GM12865 (cell line): ENCODE results near the gene IKZF4.

Experiments
- DNase-seq: peaks from one replicate; pipeline ENCODE4 v3.0.0; 2010; ENCODE audit warnings: low read depth
- H3K4me3 ChIP-seq: 2 replicates; pipeline ENCODE4 v1.5.1; 2011; ENCODE audit warnings: mild to moderate bottlenecking, low read depth, low read length, control low read depth
- CTCF ChIP-seq: IDR thresholded peaks from 2 replicates; pipeline ENCODE4 v1.5.1; 2011; ENCODE audit warnings: low read length, control low read depth, low read depth, inconsistent platforms; ENCODE audit not compliant: insufficient read depth; ENCODE audit errors: missing control alignments

The IKZF4 gene

GRCh38 chr12:56029666-56030293 is 8.9 kb downstream of the IKZF4 start:
- peak; percentile 69 for TF ChIP-seq CTCF
- H3K4me3 ChIP-seq = no peak overlapping the region
- DNase-seq = peak; percentile 63

GRCh38 chr12:56031987-56032386 is 11.1 kb downstream of the IKZF4 start:
- TF ChIP-seq CTCF = no peak
- no peak for DNase-seq
- no peak overlapping the region for H3K4me3 ChIP-seq

GRCh38 chr12:56034586-56035332 is 13.9 kb downstream of the IKZF4 start:
- DNase-seq = no peak
- no peak overlapping the region for H3K4me3 ChIP-seq
- no peak for TF ChIP-seq CTCF

GRCh38 chr12:56037161-56037560 is 16.3 kb downstream of the IKZF4 start:
- TF ChIP-seq CTCF = no peak
- H3K4me3 ChIP-seq = no peak overlapping the region
- no peak for DNase-seq

GRCh38 chr12:56038022-56038655 is 17.3 kb downstream of the IKZF4 start:
- no peak overlapping the region for H3K4me3 ChIP-seq
- no peak for DNase-seq
- no peak for TF ChIP-seq CTCF

DNA sequence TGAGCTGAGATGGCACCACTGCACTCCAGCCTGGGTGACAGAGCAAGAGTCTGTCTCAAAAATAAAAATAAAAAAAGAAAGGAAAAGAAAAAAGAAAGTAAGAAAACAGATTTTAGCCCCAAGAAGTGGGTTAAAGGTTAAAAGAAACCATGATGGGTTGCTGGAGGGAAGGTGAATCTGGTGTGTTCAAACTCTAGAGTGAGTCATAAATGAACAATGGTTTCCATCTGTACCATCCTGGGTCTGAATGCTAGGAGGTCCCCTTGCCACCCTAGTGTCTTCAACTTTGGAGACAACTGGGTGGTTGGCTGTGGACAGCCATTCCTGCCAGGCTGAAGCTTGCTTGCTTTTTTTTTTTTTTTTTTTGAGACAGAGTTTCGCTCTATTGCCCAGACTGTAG is 19.3 kb downstream of the IKZF4 start:
- no peak overlapping the region for H3K4me3 ChIP-seq
- no peak for DNase-seq
- TF ChIP-seq CTCF = no peak
